Motor neuron (in vitro differentiated cells): ENCODE measurements around the gene AZU1. TPM values are rescaled to one million over a fixed set of nuclear protein-coding genes. Genes with fewer than 3 reads are reported as not detected.

Experiments used
- ATAC-seq, 8 experiments: fragments of 200-7000 bp; cut with Tn5 transposase; replicated peaks in 6 of 8; 2 replicates each; pipeline ENCODE4 v1.8.0; 2021; ENCODE audit warnings: mild to moderate bottlenecking in 8 of 8, moderate library complexity in 8 of 8
- H3K27ac ChIP-seq, 2 donors: fragments of 250-450 bp; sonication (Bioruptor Pico); 2 replicates each; pipeline ENCODE4 v1.9.0; 2021; ENCODE audit warnings: antibody characterized with exemption in 2 of 2, mild to moderate bottlenecking in 2 of 2, moderate library complexity in 1 of 2
- H3K4me1 ChIP-seq, 2 donors: fragments of 250-450 bp; sonication (Bioruptor Pico); replicated peaks in 1 of 2; 2 replicates each; pipeline ENCODE4 v1.6.1; 2021; ENCODE audit warnings: antibody characterized with exemption in 2 of 2, mild to moderate bottlenecking in 2 of 2, moderate library complexity in 1 of 2
- H3K4me3 ChIP-seq, 5 donors: fragments of 250-450 bp; sonication (Bioruptor Pico); 2 replicates each; pipeline ENCODE4 v1.9.0; 2021; ENCODE audit warnings: antibody characterized with exemption in 5 of 5, mild to moderate bottlenecking in 5 of 5, moderate library complexity in 4 of 5
- WGBS, 10 experiments: fragments of 450-650 bp; shearing (Covaris generic); methylation state at CpG; one replicate each; pipeline ENCODE4 v1.0.0; 2022; 5-methylcytosine and 5-hydroxymethylcytosine counted together
- in situ Hi-C, 9 experiments: fragments of 400-800 bp; cut with MboI; loops; one replicate each; pipeline ENCODE4 v1.15.0; 2021; ENCODE audit warnings: low sequenced_read_pairs in 9 of 9, low pct_unique_long_range_greater_than_20kb in 2 of 9; ENCODE audit not compliant: unreplicated experiment in 9 of 9
- total RNA-seq, 8 experiments: library from RNA; unstranded; fragments of 300-600 nt; gene quantifications; 2 replicates each; pipeline versions ENCODE4 v1.2.3 to v1.2.4, GENCODE V29; 2022

Gene AZU1
- total RNA-seq, 8 experiments from 2014 or later: 0.24 to 1.4 (median 0.71) TPM; not detected in 2

- peaks cover 25 to 26% of the 10 kb centered on the region in 2 donors for H3K4me1 ChIP-seq
- in situ Hi-C loops: no loop called here
- ATAC-seq: no peak
- no peak overlapping the region for H3K4me3 ChIP-seq
- H3K27ac ChIP-seq: no peak overlapping the region
- 90 to 100% (median 96%) methylated on average over 1 to 11 of the region's 26 CpGs; no CpG with 5 or more reads in 5 of the 10 experiments for WGBS, 10 experiments
Measured at GRCh38 chr19:791007-791566, 36.5 kb upstream of the AZU1 start.

- ATAC-seq: no peak
- no peak overlapping the region for H3K4me3 ChIP-seq
- WGBS, 10 experiments: 8 to 100% methylated on average over 1 to 2 of the region's 8 CpGs; no CpG with 5 or more reads in 8 of the 10 experiments
- in situ Hi-C loops: no loop called here
- no peak overlapping the region for H3K27ac ChIP-seq
- H3K4me1 ChIP-seq: peaks cover 26 to 28% of the 10 kb centered on the region in 2 donors
Measured at GRCh38 chr19:791567-792305, 35.9 kb upstream of the AZU1 start.

- in situ Hi-C loops: no loop called here
- Histone ChIP-seq H3K4me1 (peaks cover 25 to 28% of the 10 kb centered on the region in 2 donors), H3K4me3 (no peak overlapping the region), H3K27ac (no peak overlapping the region)
- ATAC-seq: no peak
- WGBS, 10 experiments: 60 to 100% (median 86%) methylated on average over 1 to 7 of the region's 16 CpGs; no CpG with 5 or more reads in 4 of the 10 experiments
Measured at GRCh38 chr19:792306-792885, 35.2 kb upstream of the AZU1 start.

GRCh38 chr19:793806-794205 lies 33.8 kb upstream of the AZU1 start:
- no peak for ATAC-seq
- in situ Hi-C loops: no loop called here
- Histone ChIP-seq H3K27ac (no peak overlapping the region), H3K4me1 (peaks cover 14 to 17% of the 10 kb centered on the region in 2 donors), H3K4me3 (no peak overlapping the region)
- 83 to 100% (median 90%) methylated on average over 1 to 8 of the region's 12 CpGs; no CpG with 5 or more reads in 5 of the 10 experiments for WGBS, 10 experiments

GRCh38 chr19:795073-795611 lies 32.5 kb upstream of the AZU1 start:
- in situ Hi-C loops: no loop called here
- 29 to 100% (median 60%) methylated on average over 1 to 8 of the region's 28 CpGs; no CpG with 5 or more reads in 5 of the 10 experiments for WGBS, 10 experiments
- Histone ChIP-seq H3K27ac (no peak overlapping the region), H3K4me1 (peaks cover 16 to 17% of the 10 kb centered on the region in 2 donors), H3K4me3 (no peak overlapping the region)
- no peak for ATAC-seq

- H3K27ac ChIP-seq: peak overlapping the region in 1 of 2 donors; percentile 81
- 70 to 100% (median 93%) methylated on average over 1 to 6 of the region's 39 CpGs; no CpG with 5 or more reads in 6 of the 10 experiments for WGBS, 10 experiments
- no peak for ATAC-seq
- in situ Hi-C loops: no loop called here
- peaks cover 18 to 25% of the 10 kb centered on the region in 2 donors for H3K4me1 ChIP-seq
- H3K4me3 ChIP-seq: peak overlapping the region; percentile 44 to 48 (median 46)
Measured at GRCh38 chr19:795691-796581, 31.7 kb upstream of the AZU1 start.

GRCh38 chr19:796692-797527 lies 30.7 kb upstream of the AZU1 start, which contains the start of gene PTBP1:
TSS of gene PTBP1 (plus strand) at chr19:797452. CDS start at chr19:797498, 46 bp downstream.
- Histone ChIP-seq H3K4me1 (peaks cover 24 to 30% of the 10 kb centered on the region in 2 donors), H3K4me3 (peak within 1 kb of the TSS; percentile 76 to 100 (median 96)), H3K27ac (peak within 1 kb of the TSS; percentile 99)
- ATAC-seq: peak; percentile 67 to 90 (median 86)
- in situ Hi-C loops: no loop called here
- WGBS, 10 experiments: 0 to 1% (median 0%) methylated on average over 2 to 12 of the region's 83 CpGs; no CpG with 5 or more reads in 6 of the 10 experiments

GRCh38 chr19:797528-798414 lies 29.9 kb upstream of the AZU1 start:
- Histone ChIP-seq H3K4me3 (peak overlapping the region; percentile 76 to 100 (median 96)), H3K27ac (peak overlapping the region; percentile 99), H3K4me1 (peaks cover 33 to 38% of the 10 kb centered on the region in 2 donors)
- WGBS, 10 experiments: 0% methylated on average over 1 to 2 of the region's 129 CpGs; no CpG with 5 or more reads in 8 of the 10 experiments
- ATAC-seq: peak; percentile 11 to 42 (median 26)
- in situ Hi-C loops: no loop called here

GRCh38 chr19:798415-799075 lies 29.1 kb upstream of the AZU1 start:
- Histone ChIP-seq H3K27ac (peak overlapping the region; percentile 31 to 99), H3K4me3 (peak overlapping the region; percentile 76 to 100 (median 96)), H3K4me1 (peaks cover 34 to 43% of the 10 kb centered on the region in 2 donors)
- 0 to 2% (median 0%) methylated on average over 1 to 22 of the region's 44 CpGs; no CpG with 5 or more reads in 4 of the 10 experiments for WGBS, 10 experiments
- peak in 1 of 8 experiments; percentile 0 for ATAC-seq
- in situ Hi-C loops: no loop called here

GRCh38 chr19:799076-799881 lies 28.4 kb upstream of the AZU1 start:
- peak in 1 of 8 experiments; percentile 0 for ATAC-seq
- 0 to 20% (median 5%) methylated on average over 2 to 8 of the region's 28 CpGs; no CpG with 5 or more reads in 5 of the 10 experiments for WGBS, 10 experiments
- H3K4me1 ChIP-seq: peaks cover 34 to 43% of the 10 kb centered on the region in 2 donors
- H3K4me3 ChIP-seq: peak overlapping the region; percentile 76 to 100 (median 96)
- H3K27ac ChIP-seq: peak overlapping the region; percentile 31 to 99
- in situ Hi-C loops: no loop called here
